ENCODE measurements around the gene SFMBT2. TPM values are rescaled to one million over a fixed set of nuclear protein-coding genes. Genes with fewer than 3 reads are reported as not detected.

The SFMBT2 gene
- total RNA-seq, 1 experiment from 2014 or later: 0.02 TPM

GRCh38 chr10:7441403-7442147, 30.7 kb upstream of the SFMBT2 start:
- POLR2A ChIA-PET: no interaction called here
- BruUV-seq (replicated peaks): no TSS peak
- intact Hi-C loops (cut with micrococcal nuclease): no loop called here
- Histone ChIP-seq H3K9ac (ENCODE audit: low read length) (no peak overlapping the region), H3K4me3 (replicated peaks in 1 of 2; ENCODE audit: low read depth in 1 of 2, low read length in 2 of 2) (no peak overlapping the region), H2AFZ (ENCODE audit: low read depth, low read length, poor library complexity, severe bottlenecking) (no peak overlapping the region), H4K20me1 (ENCODE audit: insufficient read depth) (no peaks in the 10 kb centered on the region), H3K4me1 (ENCODE audit: control insufficient read depth in 1 of 2, insufficient read depth in 2 of 2, low read length in 2 of 2) (no peaks in the 10 kb centered on the region), H3K4me2 (ENCODE audit: low read length) (no peak overlapping the region), H3K9me3 (ENCODE audit: control insufficient read depth in 1 of 2, insufficient read depth in 1 of 2, low read depth in 1 of 2, low read length in 2 of 2) (no peaks in the 10 kb centered on the region), H3K36me3 (ENCODE audit: control insufficient read depth in 1 of 2, insufficient read depth in 2 of 2, low read length in 2 of 2) (no peaks in the 10 kb centered on the region), H3K27me3 (ENCODE audit: insufficient read depth, low read length) (peaks cover 32% of the 10 kb centered on the region), H3K9me2 (ENCODE audit: insufficient read depth) (no peaks in the 10 kb centered on the region), H3K79me2 (ENCODE audit: insufficient read depth, low read length) (no peaks in the 10 kb centered on the region), H3K27ac (ENCODE audit: low read depth, low read length) (no peak overlapping the region)
- RAD21 ChIA-PET (ENCODE audit: low non-redundant PET in 1 of 2, low total read pairs in 2 of 2, uncharacterized antibody in 2 of 2, unreplicated experiment in 2 of 2): no interaction called here
- ATAC-seq (no peak), DNase-seq (ENCODE audit: low read depth, low spot score) (no peak)
- CTCF ChIA-PET: no interaction called here
- TF ChIP-seq FOSL1 (IDR thresholded peaks at IDR 0.05; ENCODE audit: low read depth): no peak
- no peak for TF ChIP-seq SP1 (IDR thresholded peaks at IDR 0.05; ENCODE audit: low read depth)
- TF ChIP-seq MAX (IDR thresholded peaks at IDR 0.05): no peak
- no peak for TF ChIP-seq YY1 (IDR thresholded peaks at IDR 0.05; ENCODE audit: extremely low read depth, insufficient replicate concordance, low read depth, low read length)
- TF ChIP-seq ELF1 (IDR thresholded peaks at IDR 0.05; ENCODE audit: borderline replicate concordance, low read depth): no peak
- TF ChIP-seq ATF3 (IDR thresholded peaks at IDR 0.05): no peak
- no peak for TF ChIP-seq JUND (IDR thresholded peaks at IDR 0.05)
- no peak for TF ChIP-seq ZNF274 (IDR thresholded peaks at IDR 0.05; ENCODE audit: low read depth, low read length)
- TF ChIP-seq RAD21 (IDR thresholded peaks at IDR 0.05; ENCODE audit: low read depth): no peak
- no peak for TF ChIP-seq CEBPB (IDR thresholded peaks at IDR 0.05; ENCODE audit: low read depth)
- TF ChIP-seq REST (IDR thresholded peaks at IDR 0.05; ENCODE audit: low read depth): no peak
- no peak for TF ChIP-seq POLR2A (IDR thresholded peaks at IDR 0.05; ENCODE audit: borderline replicate concordance, extremely low read depth, insufficient read depth, insufficient read length)
- TF ChIP-seq ZFX (IDR thresholded peaks at IDR 0.05): no peak
- TF ChIP-seq CBX3 (IDR thresholded peaks at IDR 0.05; ENCODE audit: low read depth): no peak
- no peak for TF ChIP-seq CTCF (IDR thresholded peaks at IDR 0.05 in 2 of 3, conservative IDR thresholded peaks at IDR 0.05 in 1 of 3; ENCODE audit: borderline replicate concordance in 1 of 3, insufficient read depth in 1 of 3, low read depth in 2 of 3, low read length in 2 of 3)

Data from HCT116 (cell line).